Stimulated activated CD4-positive, alpha-beta T cell treated with anti-CD3 and anti-CD28 coated beads, Interleukin-12 subunit alpha, Interleukin-12 subunit beta, amount 100 ng/mL, for 48 hours (primary cell): ENCODE results near the gene SLCO4C1.
A peak's percentile ranks its signal among the peaks of the same experiment; 100 is the strongest.

ENCODE experiments used
- DNase-seq, 3 donors: peaks; one replicate each; pipeline ENCODE4 v3.0.0-alpha.2; 2020; ENCODE audit warnings: low read depth in 2 of 3, low spot score in 1 of 3

The SLCO4C1 gene

DNA sequence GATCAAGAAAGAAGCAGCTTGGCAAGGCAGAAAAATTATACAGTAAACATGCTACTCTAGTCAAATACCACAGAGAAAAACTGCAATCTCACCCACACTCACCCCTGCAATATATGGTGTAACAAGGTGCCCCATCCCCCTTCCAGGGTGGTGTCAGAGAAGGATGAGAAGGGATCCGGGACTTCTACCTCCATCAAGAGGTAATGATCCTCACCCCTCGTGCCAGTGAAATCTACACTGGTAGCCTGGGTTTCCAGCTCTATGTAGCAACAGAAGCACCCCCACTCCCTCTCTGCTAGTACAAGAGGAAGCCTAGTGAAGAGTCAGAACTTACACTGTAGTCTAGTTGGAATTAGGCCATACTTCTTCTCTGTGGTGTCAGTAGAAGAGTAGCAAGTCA is 18.9 kb downstream of the SLCO4C1 start:
- DNase-seq = no peak

DNA sequence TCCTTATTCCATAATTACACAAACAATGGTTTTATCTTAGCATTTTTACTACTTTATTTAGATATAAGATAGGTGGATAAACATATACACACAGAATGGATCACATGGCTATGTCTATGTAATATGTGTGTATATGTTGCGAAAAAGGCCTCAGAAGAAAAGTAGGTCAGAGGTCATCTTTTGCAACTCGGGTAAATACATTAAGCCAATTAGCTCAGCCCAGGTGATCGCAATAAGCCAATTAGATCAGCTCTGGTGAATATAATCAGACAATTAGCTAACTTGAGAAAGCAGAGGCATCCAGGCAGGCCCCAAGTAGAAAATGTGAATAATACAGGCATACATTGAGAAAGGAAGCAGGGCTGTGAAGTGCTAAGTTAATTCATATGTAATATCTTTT is 24.3 kb downstream of the SLCO4C1 start:
- DNase-seq = no peak

DNA sequence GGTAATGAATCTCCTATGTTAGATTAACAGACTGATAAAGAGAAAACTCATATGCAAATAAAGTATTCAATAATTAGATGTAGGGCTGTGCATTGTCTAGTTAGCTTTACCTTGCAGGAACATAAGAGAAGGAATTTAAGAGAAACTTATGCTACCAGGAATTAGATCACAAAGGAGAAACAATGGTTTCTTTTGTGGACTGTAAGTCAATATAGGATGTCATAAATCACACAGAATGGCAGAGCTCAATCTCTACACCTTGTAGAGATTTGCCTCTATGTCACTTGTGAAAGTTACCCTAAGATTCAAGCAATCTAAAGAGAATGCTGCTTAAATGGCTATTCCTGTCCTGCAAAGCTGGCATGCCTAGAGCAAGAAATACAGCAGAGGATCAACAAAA is 26.0 kb downstream of the SLCO4C1 start:
- no peak for DNase-seq

DNA sequence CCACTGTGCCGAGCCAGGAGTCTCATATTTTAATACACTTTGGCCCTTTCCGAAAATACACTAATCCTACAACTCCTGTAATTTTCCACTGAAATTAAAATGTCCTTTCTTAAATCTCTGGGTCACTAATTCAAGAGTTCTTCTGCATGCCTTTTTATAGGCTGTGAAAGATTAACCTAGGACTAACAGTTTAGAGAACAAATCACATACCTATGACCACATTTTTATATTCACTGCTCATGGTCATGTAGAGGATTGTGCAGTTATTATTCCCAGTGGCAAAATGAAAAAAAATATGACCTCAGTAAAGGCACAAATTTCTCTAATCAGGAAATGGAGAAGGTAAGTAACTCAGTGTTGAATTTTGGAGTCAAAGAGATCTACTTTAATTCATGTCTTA is 33.4 kb downstream of the SLCO4C1 start:
- DNase-seq = no peak

DNA sequence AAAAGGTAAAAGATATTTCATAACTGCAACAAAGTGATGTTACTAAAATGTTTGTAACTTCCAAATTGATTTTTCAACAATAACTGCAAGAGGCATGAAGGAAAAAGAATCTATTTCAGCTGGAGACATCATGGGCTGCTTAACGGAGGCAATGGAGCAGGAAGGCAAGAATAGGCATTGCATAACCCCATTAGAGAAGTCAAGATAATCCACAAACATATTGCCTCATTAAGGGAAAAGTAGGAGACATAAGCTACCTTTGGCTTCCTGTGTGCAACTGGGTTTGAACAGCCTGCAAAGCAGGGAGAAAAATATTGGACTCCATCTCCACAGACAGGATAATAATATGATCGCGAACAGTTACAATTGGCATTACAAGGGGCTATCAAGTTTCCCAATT is 46.7 kb downstream of the SLCO4C1 start:
- no peak for DNase-seq

DNA sequence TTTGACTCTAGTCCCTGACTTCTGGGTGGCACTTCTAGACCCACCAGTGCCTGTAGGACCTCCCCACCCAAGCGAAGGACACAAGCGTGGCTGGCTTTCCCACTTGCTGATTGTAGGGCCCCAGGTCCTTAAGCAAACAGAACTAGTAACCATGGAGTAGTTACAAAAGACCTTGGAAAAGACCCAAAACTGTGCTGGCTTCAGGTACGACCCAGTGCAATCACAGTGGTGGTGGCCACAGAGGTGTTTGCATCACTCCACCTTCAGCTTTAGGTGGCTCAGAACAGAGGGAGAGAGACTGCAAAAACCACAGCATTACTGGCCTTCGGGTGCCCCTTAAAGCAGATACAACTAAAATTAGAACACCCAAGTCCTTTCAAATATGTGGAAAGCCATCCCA is 52.9 kb downstream of the SLCO4C1 start:
- no peak for DNase-seq

DNA sequence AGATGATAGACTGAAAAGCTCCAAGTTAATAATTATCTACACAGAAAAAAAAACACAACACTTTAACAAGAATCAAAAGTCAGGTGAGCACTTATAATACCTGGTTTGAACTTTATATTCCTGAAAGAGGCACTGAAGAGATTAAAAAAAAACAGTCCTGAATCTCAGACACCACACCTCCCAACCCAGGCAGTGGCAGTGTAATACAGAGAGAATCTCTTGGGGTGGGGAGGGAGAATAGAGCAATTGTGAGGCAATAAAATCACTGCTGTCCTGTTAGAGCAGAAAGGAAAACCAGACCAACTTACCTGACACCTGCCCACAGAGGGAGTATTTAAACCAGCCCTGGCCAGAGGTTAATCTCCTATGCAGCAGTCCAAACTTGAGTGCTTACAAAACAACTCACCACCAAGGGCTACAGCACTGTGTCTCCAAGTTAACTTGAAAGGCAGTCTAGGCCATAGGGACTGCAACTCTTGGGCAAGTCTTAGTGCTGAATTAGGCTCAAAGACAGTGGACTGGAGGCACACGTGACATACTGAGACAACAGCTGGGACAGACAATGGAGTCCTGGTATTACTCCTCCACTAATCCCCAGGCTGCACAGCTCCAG is 54.2 kb downstream of the SLCO4C1 start:
- no peak for DNase-seq

DNA sequence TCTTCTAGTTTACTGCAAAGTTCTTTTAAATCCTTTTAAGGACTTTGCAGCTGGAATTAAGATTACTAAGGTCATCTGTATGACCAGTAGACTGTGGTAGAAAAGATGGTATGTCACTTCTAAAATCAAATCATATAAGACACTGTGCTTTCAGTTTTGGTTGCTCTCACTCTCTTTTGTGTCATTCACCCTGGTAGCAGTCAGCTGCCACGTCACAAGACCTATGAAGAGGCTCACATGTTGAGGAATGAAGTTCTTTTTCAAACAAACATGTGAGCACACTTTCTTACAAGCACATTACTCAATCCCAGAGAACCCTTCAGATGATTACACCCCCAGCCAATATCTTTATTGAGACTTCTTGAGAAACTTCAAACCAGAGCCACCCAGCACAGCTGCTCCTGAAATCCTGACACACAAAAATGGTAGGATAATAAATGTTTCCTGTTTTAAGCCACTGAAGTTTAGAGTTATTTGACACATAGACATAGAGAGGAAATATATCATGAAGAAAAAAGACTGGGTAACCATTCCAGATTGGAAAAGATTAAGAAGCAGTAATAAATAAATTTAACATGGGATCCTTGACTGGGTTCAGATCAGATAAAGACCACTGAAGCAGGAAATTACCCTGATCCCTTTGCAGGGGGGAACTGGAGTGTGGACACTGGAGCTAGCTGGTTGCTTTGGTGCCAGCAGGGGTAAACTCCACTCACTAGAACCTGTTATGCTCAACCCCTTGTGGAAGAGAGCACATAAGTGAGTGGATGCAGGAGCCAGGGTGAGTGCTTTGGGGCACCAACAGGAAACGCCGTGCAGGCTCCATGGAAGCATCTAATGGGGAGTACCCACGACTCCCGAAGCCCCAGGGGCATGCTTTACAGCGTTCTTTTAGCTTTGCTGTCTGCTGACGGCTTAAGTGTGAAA is 64.1 kb downstream of the SLCO4C1 start:
- DNase-seq = no peak

DNA sequence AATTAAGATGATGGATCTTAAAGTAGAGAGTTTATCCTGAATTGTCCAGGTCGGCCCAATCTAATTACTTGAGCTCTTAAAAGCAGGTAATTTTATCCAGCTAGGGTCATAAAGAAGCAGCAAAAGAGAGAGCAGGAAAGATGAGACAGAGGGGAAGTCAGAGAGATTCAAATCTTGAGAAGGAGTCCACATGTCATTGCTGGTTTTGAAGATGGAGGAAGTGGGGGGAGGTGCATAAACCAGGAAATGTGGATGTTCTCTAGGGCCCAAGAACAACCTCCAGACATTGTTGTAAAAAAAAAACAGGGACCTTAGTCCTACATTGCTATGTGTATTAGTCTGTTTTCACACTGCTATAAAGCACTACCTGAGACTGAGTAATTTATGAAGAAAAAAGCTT is 66.4 kb downstream of the SLCO4C1 start:
- DNase-seq = no peak

DNA sequence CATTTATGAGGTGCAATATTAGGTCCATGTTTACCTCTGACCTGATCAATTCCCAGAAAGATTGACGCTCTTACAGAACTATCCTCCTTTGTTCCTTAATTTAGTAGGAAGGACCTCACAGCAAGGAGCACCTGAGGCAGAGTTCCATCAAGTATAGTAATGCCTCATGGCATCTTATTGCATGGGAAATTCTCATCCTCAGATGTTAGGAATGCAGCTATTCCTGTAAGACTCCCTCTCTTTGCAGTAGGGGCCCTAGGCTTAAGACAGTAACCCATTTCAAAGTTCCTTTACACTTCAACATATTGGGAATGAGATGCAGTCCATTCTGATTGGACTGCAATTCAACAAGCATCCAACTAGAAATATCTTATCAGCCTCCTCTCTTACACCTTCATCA is 69.8 kb downstream of the SLCO4C1 start:
- no peak for DNase-seq

DNA sequence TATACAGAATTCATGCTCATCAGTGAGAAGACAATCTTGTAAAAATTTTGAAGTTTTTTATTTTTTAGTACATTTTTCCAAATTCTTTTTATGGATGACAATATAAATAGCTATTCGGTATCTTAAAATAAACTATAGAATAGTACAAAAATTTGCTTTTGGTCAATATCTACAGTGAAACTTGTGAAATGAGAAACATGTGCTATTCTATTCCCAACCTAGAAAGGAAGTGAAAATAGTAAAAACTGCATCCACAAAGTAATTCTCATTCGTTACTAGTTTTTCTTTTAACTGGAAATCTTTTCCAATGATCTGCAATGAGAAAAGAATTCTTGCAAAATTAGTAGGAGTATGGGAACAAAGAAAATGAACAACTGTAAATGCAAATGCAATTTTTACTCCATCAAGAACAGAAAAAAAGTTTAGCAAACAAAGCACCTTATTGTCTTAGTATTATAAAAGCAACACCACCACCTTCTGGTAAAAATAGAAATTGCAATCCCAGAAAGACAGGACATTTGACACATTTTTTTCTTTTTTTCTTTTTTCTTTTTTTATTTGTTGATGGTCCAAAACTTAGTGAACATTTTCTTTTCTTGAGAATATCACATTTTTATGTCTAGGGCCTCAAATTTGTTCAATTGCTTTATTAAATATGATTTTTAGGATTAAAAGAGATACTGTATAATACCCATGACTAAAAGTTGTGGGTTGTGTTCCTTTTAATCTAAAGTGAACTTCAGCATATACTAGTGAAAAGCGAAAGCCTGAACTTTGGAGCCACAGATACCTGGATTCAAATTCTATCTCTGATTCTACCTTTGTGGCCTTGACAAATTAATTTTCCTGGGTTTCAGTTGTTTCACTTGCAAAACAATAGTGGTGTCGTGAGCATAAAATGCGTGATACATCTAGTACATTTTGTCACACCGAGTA is 72.3 kb downstream of the SLCO4C1 start:
- peak in 1 of 3 donors; percentile 34 for DNase-seq

DNA sequence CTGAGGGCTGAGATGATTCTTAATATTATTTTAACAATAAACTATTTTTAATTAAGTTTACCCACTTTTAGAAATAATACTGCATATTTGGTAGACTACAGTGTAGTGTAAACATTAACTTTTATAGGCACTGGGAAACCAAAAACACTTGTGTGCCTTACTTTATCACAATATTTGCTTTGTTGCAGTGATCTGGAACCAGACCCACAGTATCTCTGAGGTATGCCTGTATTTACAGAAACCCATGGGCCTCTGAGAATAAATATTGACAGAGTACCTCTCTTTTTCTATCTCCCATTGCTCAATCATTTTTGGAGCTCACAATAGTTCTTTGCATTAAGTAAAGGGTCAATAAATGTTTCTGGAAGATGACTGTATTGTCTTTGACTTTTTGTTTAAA is 73.3 kb downstream of the SLCO4C1 start:
- no peak for DNase-seq

DNA sequence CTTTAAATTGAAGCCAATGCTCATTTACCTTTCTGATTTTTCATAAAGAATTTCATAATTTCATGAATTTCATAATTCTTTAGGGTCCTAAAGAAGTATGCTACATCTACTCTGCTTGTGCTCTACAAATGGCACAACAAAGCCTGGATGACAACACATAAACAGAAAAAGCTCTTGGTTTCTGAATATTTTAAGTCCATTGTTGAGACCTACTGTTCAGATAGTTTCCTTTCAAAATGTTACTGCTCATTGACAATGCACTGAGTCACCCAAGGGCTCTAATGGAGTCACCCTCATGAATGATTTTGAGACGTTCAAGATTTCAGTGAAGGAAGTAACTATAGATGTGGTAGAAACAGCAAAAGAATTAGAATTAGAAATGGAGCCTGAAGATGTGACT is 74.1 kb downstream of the SLCO4C1 start:
- no peak for DNase-seq

DNA sequence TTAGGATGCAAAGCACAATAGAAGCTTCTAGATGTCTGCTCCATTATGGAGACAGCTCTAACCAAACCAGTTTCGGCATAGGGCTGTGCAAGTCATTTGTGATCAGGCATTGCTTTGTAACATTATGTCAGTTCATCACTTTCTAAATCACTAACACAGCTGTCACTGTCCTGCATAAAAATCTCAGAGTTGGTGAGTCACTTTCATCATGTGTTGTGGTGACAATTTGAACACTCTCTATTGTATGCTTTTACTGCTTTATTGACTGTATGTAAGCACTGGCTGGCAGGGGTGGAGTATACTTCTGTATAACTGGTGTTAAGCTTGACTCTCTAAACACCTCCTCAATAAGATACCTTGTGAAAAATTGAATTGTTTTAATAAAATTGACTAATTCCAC is 77.9 kb downstream of the SLCO4C1 start:
- no peak for DNase-seq

DNA sequence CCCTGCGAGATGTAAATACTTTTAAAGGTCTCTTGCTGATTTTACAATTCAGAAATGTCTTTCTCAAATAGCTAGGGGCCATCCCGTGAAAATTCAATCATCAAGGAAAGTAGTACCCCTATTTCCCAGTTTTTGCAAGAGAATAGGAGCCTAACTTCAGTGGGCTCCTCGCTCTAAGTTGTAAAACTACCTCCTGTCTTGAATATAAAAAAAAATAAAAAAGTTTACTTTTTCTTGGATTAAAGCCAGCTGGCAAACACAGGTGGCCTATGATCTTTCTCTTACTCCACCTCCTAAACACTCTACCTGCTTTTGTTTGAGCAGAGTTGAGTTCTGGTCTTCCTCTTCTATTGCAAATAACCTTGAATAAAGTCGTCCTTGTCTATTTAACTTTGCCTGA is 79.4 kb downstream of the SLCO4C1 start:
- no peak for DNase-seq

DNA sequence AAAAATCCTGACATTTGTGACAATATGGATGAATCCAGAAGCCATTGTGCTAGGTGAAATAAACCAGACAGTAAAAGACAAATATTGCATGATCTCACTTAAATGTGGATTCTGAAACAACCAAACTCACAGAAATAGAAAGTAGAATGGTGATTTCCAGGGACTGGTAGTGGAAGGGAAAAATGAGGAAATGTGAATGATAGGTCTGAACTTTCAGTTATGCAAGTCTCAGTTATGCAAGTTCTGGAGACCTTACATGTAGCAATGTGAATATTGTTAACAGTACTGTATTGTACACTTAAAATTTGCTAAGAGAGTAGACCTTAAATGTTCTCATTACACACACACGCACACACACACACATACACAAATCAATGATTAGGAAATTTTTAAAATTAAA is 84.9 kb downstream of the SLCO4C1 start:
- DNase-seq = no peak

DNA sequence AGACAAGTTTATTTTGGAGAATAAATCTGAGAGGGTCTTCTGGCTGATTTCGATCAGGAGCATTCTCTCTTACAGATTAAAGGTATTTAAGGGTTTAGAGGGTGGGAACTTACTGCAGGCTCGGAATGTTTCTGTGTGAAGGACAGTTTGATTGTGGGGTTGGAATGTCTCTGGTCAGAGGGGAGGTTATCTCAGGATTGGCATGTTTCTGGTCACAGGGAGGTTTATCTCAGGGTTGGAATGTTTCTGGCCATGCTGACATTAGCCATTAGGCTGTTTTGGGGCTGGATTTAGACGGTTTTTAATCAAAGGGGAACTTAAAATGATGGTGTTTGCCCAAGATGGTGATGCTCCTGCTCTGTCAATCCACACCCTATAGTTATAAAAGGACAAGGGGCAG is 95.2 kb downstream of the SLCO4C1 start:
- DNase-seq = no peak

DNA sequence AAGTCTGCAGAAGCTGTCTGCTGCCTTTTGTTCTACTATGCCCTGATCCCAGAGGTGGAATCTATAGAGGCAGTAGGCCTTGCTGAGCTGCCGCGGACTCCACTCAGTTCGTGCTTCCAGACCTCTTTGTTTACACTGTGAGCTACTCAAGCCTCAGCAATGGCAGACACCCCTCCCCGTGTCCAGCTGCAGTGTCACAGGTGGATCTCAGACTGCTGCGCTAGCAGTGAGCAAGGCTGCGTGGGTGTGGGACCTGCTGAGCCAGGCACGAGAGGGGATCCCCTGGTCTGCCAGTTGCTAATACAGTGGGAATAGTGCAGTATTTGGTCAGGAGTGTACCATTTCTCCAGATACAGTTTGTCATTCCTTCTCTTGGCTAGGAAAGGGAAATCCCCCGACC is 99.6 kb downstream of the SLCO4C1 start:
- no peak for DNase-seq
